ENCODE results near the gene MTARC1.

Gene MTARC1

GRCh38 chr1:220786057-220786336, 716 bp upstream of the MTARC1 start:
- Histone ChIP-seq H2BK5ac (ENCODE audit: low read depth, low read length, poor library complexity, severe bottlenecking) (no peak overlapping the region), H4K91ac (ENCODE audit: low read length) (no peak overlapping the region), H3K9ac (ENCODE audit: low read length) (peak overlapping the region; percentile 42), H3K27ac (ENCODE audit: low read length, poor library complexity, severe bottlenecking) (no peak overlapping the region), H2BK15ac (ENCODE audit: low read depth, poor library complexity, severe bottlenecking) (no peak overlapping the region), H3K4me2 (ENCODE audit: low read length, poor library complexity, severe bottlenecking) (peak overlapping the region; percentile 99), H2AFZ (ENCODE audit: low read depth, low read length) (peak overlapping the region; percentile 33), H3K4ac (ENCODE audit: low read depth in 1 of 2, low read length in 2 of 2) (no peak overlapping the region), H2BK12ac (ENCODE audit: low read length in 2 of 2) (peak overlapping the region in 1 of 2 experiments; percentile 77), H2AK5ac (ENCODE audit: low read length, severe bottlenecking) (no peak overlapping the region), H3K4me1 (ENCODE audit: control insufficient read depth, insufficient read depth, low read depth, low read length) (peaks cover 12% of the 10 kb centered on the region), H2BK120ac (ENCODE audit: low read depth, low read length) (no peak overlapping the region), H3K23ac (ENCODE audit: low read length in 2 of 2) (peak overlapping the region in 1 of 2 experiments; percentile 50), H3K4me3 (ENCODE audit: insufficient read depth in 1 of 2, low read depth in 1 of 2, low read length in 2 of 2) (peak overlapping the region in 1 of 2 experiments; percentile 71), H3K27me3 (ENCODE audit: control insufficient read depth in 1 of 2, insufficient read depth in 1 of 2, low read length in 2 of 2) (peaks cover 0 to 5% of the 10 kb centered on the region in 2 experiments), H3K79me1 (replicated peaks; ENCODE audit: low read length, poor library complexity, severe bottlenecking) (peaks cover 2% of the 10 kb centered on the region), H3K18ac (ENCODE audit: low read depth in 1 of 2, low read length in 2 of 2) (peak overlapping the region; percentile 8 to 71), H4K8ac (ENCODE audit: low read length) (peak overlapping the region; percentile 86), H3K14ac (ENCODE audit: low read length in 2 of 2) (no peak overlapping the region), H3K36me3 (ENCODE audit: control insufficient read depth in 1 of 2, insufficient read depth in 2 of 2, low read depth in 1 of 2, low read length in 2 of 2) (no peaks in the 10 kb centered on the region), H3K9me3 (ENCODE audit: control insufficient read depth, low read length) (no peaks in the 10 kb centered on the region)
- DNase-seq, result no peak
- 33% methylated on average over 13 of the region's 13 CpGs for WGBS

DNA sequence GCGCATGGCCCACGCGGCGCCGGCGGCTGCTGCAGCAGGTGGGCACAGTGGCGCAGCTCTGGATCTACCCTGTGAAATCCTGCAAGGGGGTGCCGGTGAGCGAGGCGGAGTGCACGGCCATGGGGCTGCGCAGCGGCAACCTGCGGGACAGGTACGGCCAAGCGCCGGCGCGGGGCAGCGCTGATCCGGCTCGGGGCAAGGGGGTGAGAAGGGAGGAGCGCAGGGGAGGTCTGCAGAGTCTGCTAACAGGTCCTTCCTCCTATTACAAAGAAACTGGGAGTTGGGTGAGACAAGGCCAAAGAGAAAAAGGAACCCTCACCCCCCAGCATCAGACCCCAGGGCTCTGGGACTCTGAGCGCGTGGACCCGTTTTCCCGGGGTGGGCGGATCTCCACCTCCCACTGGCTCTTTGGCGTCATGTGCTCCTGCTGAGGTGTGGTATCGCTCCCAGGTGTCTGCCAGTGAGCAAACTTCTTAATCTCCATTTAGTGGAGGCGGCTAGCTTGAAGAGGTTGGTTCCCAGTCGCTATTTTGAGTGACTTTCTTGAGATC, 431 bp downstream of the MTARC1 start:
- Histone ChIP-seq H3K9ac (ENCODE audit: low read length) (peak overlapping the region; percentile 42), H3K4me1 (ENCODE audit: control insufficient read depth, insufficient read depth, low read depth, low read length) (peaks cover 12% of the 10 kb centered on the region), H2BK12ac (ENCODE audit: low read length in 2 of 2) (no peak overlapping the region), H2BK15ac (ENCODE audit: low read depth, poor library complexity, severe bottlenecking) (no peak overlapping the region), H3K9me3 (ENCODE audit: control insufficient read depth, low read length) (no peaks in the 10 kb centered on the region), H2AFZ (ENCODE audit: low read depth, low read length) (peak overlapping the region; percentile 33), H3K4me2 (ENCODE audit: low read length, poor library complexity, severe bottlenecking) (peak overlapping the region; percentile 99), H3K18ac (ENCODE audit: low read depth in 1 of 2, low read length in 2 of 2) (peak overlapping the region; percentile 52 to 84), H3K27me3 (ENCODE audit: control insufficient read depth in 1 of 2, insufficient read depth in 1 of 2, low read length in 2 of 2) (peaks cover 0 to 5% of the 10 kb centered on the region in 2 experiments), H4K91ac (ENCODE audit: low read length) (no peak overlapping the region), H2BK120ac (ENCODE audit: low read depth, low read length) (no peak overlapping the region), H2BK5ac (ENCODE audit: low read depth, low read length, poor library complexity, severe bottlenecking) (no peak overlapping the region), H3K14ac (ENCODE audit: low read length in 2 of 2) (peak overlapping the region in 1 of 2 experiments; percentile 87), H3K79me1 (replicated peaks; ENCODE audit: low read length, poor library complexity, severe bottlenecking) (peaks cover 2% of the 10 kb centered on the region), H2AK5ac (ENCODE audit: low read length, severe bottlenecking) (no peak overlapping the region), H3K27ac (ENCODE audit: low read length, poor library complexity, severe bottlenecking) (no peak overlapping the region), H3K23ac (ENCODE audit: low read length in 2 of 2) (peak overlapping the region in 1 of 2 experiments; percentile 85), H3K36me3 (ENCODE audit: control insufficient read depth in 1 of 2, insufficient read depth in 2 of 2, low read depth in 1 of 2, low read length in 2 of 2) (no peaks in the 10 kb centered on the region), H4K8ac (ENCODE audit: low read length) (peak overlapping the region; percentile 97), H3K4me3 (ENCODE audit: insufficient read depth in 1 of 2, low read depth in 1 of 2, low read length in 2 of 2) (peak overlapping the region; percentile 70 to 71), H3K4ac (ENCODE audit: low read depth in 1 of 2, low read length in 2 of 2) (peak overlapping the region; percentile 42 to 71)
- WGBS, result 12% methylated on average over 11 of the region's 32 CpGs
- no peak for DNase-seq

DNA sequence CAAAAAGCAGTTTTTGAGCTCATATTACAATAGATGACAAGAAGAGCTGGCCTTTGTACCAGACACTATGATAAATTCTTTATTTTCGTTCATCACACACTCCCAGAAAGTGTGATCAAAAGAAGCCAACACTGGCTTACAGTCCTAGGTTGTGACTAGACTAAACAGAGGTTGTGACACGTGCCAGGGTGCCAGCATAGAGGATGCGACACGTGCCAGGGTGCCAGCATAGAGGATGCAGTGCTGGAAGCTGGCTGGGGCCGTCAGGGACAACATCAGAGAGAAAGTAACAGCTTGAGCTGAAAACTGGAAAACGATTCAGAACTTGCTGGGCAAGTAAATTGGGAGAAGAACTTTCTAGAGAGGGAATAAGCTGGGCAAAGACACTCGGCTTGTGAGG, 2.2 kb downstream of the MTARC1 start:
- no peak overlapping the region for H2BK15ac ChIP-seq (ENCODE audit: low read depth, poor library complexity, severe bottlenecking)
- H2BK5ac ChIP-seq (ENCODE audit: low read depth, low read length, poor library complexity, severe bottlenecking), result no peak overlapping the region
- DNase-seq, result no peak
- no peak overlapping the region for H3K27ac ChIP-seq (ENCODE audit: low read length, poor library complexity, severe bottlenecking)
- H3K23ac ChIP-seq (ENCODE audit: low read length in 2 of 2), result no peak overlapping the region
- peaks cover 0 to 5% of the 10 kb centered on the region in 2 experiments for H3K27me3 ChIP-seq (ENCODE audit: control insufficient read depth in 1 of 2, insufficient read depth in 1 of 2, low read length in 2 of 2)
- H3K4me3 ChIP-seq (ENCODE audit: insufficient read depth in 1 of 2, low read depth in 1 of 2, low read length in 2 of 2), result no peak overlapping the region
- no peak overlapping the region for H2AK5ac ChIP-seq (ENCODE audit: low read length, severe bottlenecking)
- no peaks in the 10 kb centered on the region for H3K36me3 ChIP-seq (ENCODE audit: control insufficient read depth in 1 of 2, insufficient read depth in 2 of 2, low read depth in 1 of 2, low read length in 2 of 2)
- H2BK120ac ChIP-seq (ENCODE audit: low read depth, low read length), result no peak overlapping the region
- no peak overlapping the region for H3K14ac ChIP-seq (ENCODE audit: low read length in 2 of 2)
- H3K79me1 ChIP-seq (replicated peaks; ENCODE audit: low read length, poor library complexity, severe bottlenecking), result peaks cover 2% of the 10 kb centered on the region
- peaks cover 12% of the 10 kb centered on the region for H3K4me1 ChIP-seq (ENCODE audit: control insufficient read depth, insufficient read depth, low read depth, low read length)
- H3K9me3 ChIP-seq (ENCODE audit: control insufficient read depth, low read length), result no peaks in the 10 kb centered on the region
- H2BK12ac ChIP-seq (ENCODE audit: low read length in 2 of 2), result peak overlapping the region in 1 of 2 experiments; percentile 86
- H4K8ac ChIP-seq (ENCODE audit: low read length), result no peak overlapping the region
- H3K18ac ChIP-seq (ENCODE audit: low read depth in 1 of 2, low read length in 2 of 2), result no peak overlapping the region
- H4K91ac ChIP-seq (ENCODE audit: low read length), result no peak overlapping the region
- no peak overlapping the region for H2AFZ ChIP-seq (ENCODE audit: low read depth, low read length)
- H3K4ac ChIP-seq (ENCODE audit: low read depth in 1 of 2, low read length in 2 of 2), result no peak overlapping the region
- WGBS, result 97% methylated on average over 7 of the region's 7 CpGs
- H3K4me2 ChIP-seq (ENCODE audit: low read length, poor library complexity, severe bottlenecking), result no peak overlapping the region
- H3K9ac ChIP-seq (ENCODE audit: low read length), result no peak overlapping the region

DNA sequence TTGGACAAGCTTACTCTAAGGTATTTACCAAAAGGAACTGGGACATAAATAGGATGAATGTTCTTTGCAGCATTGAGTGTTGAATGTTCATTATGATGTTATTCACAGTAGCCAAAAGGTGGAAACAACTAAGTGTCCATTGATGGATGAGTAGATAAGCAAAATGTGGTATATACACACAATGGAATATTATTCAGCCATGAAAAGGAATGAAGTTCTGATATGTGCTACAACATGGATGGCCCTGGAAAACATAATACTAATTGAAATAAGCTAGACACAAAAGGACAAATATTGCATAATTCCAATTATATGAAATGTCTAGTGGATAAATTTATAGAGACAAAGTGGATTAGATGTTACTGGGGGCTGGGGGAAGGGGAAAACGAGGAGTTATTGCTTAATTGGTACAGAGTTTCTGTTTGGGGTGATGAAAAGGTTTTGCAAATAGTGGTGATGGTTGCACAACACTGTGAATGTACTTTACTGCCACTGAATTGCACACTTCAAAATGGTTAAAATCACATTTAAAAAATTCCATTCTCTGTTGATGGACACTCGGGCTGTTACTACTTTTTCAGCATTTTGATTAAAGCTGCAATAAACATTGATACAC, 2.9 kb downstream of the MTARC1 start:
- Histone ChIP-seq H2BK120ac (ENCODE audit: low read depth, low read length) (no peak overlapping the region), H2AK5ac (ENCODE audit: low read length, severe bottlenecking) (no peak overlapping the region), H4K91ac (ENCODE audit: low read length) (no peak overlapping the region), H3K27me3 (ENCODE audit: control insufficient read depth in 1 of 2, insufficient read depth in 1 of 2, low read length in 2 of 2) (peaks cover 0 to 5% of the 10 kb centered on the region in 2 experiments), H3K27ac (ENCODE audit: low read length, poor library complexity, severe bottlenecking) (no peak overlapping the region), H3K9ac (ENCODE audit: low read length) (no peak overlapping the region), H3K18ac (ENCODE audit: low read depth in 1 of 2, low read length in 2 of 2) (no peak overlapping the region), H3K4me3 (ENCODE audit: insufficient read depth in 1 of 2, low read depth in 1 of 2, low read length in 2 of 2) (no peak overlapping the region), H3K14ac (ENCODE audit: low read length in 2 of 2) (no peak overlapping the region), H2BK5ac (ENCODE audit: low read depth, low read length, poor library complexity, severe bottlenecking) (no peak overlapping the region), H3K4me1 (ENCODE audit: control insufficient read depth, insufficient read depth, low read depth, low read length) (peaks cover 12% of the 10 kb centered on the region), H3K79me1 (replicated peaks; ENCODE audit: low read length, poor library complexity, severe bottlenecking) (peaks cover 2% of the 10 kb centered on the region), H3K4me2 (ENCODE audit: low read length, poor library complexity, severe bottlenecking) (no peak overlapping the region), H3K4ac (ENCODE audit: low read depth in 1 of 2, low read length in 2 of 2) (no peak overlapping the region), H2BK15ac (ENCODE audit: low read depth, poor library complexity, severe bottlenecking) (no peak overlapping the region), H3K36me3 (ENCODE audit: control insufficient read depth in 1 of 2, insufficient read depth in 2 of 2, low read depth in 1 of 2, low read length in 2 of 2) (no peaks in the 10 kb centered on the region), H2BK12ac (ENCODE audit: low read length in 2 of 2) (no peak overlapping the region), H3K23ac (ENCODE audit: low read length in 2 of 2) (no peak overlapping the region), H4K8ac (ENCODE audit: low read length) (no peak overlapping the region), H3K9me3 (ENCODE audit: control insufficient read depth, low read length) (no peaks in the 10 kb centered on the region), H2AFZ (ENCODE audit: low read depth, low read length) (no peak overlapping the region)
- no peak for DNase-seq
- WGBS, result 79% methylated on average over 1 of the region's 2 CpGs

Measured in mesenchymal stem cell (in vitro differentiated cells and primary cell).